K562 (cell line): ENCODE data around the gene TRAF5. TPM values are rescaled to one million over a fixed set of nuclear protein-coding genes. Genes with fewer than 3 reads are reported as not detected.
A peak's percentile ranks its signal among the peaks of the same experiment; 100 is the strongest.

ENCODE experiments used
- ARNT ChIP-seq, 2 experiments: fragments of 450-650 bp; IDR thresholded peaks; 2 replicates each; pipeline ENCODE4 v1.6.1; 2016; ENCODE audit warnings: mild to moderate bottlenecking in 1 of 2
- CHCHD3 ChIP-seq: fragments of 250-450 bp; sonication (Bioruptor Pico); IDR thresholded peaks from 2 replicates; pipeline ENCODE4 v2.1.2; 2022; ENCODE audit warnings: mild to moderate bottlenecking
- CXXC5 ChIP-seq: fragments of 250-450 bp; sonication (Bioruptor Pico); IDR thresholded peaks from 2 replicates; pipeline ENCODE4 v1.8.0; 2022; ENCODE audit warnings: inconsistent platforms, mild to moderate bottlenecking, moderate library complexity
- DACH1 ChIP-seq: fragments of 450-650 bp; IDR thresholded peaks from 2 replicates; pipeline ENCODE4 v1.6.1; 2018; ENCODE audit not compliant: partially characterized antibody
- JUNB ChIP-seq: fragments of 450-650 bp; formaldehyde crosslinking; conservative IDR thresholded peaks from 2 replicates; pipeline ENCODE4 v1.4.0; 2020; ENCODE audit warnings: mild to moderate bottlenecking
- SMC3 ChIP-seq: conservative IDR thresholded peaks from 2 replicates; pipeline ENCODE4 v1.6.1; 2011; ENCODE audit warnings: low read depth, low read length, improper control_type of control experiment; ENCODE audit not compliant: insufficient read depth
- TRIM24 ChIP-seq, 2 experiments: fragments of 450-650 bp; IDR thresholded peaks; 2 replicates each; pipeline ENCODE4 v1.6.1; 2016
- ZKSCAN3 ChIP-seq: fragments of 250-450 bp; sonication (Bioruptor Pico); IDR thresholded peaks from 2 replicates; pipeline ENCODE4 v1.4.0; 2020
- ZNF717 ChIP-seq: fragments of 250-450 bp; sonication (Bioruptor Pico); IDR thresholded peaks from 2 replicates; pipeline ENCODE4 v1.5.0; 2021
- polyA plus RNA-seq, 8 experiments: library from polyadenylated mRNA; depleted of rRNA in 4 of 8; stranded (reverse) in 5 of 8; unstranded in 3 of 8; fragments of >200 nt; fragmentation: Nextera tagmentation in 2 of 8; fragmentation: Illumina TruSeq in 1 of 8; extraction: Ambion mirVana in 2 of 8; extraction: Trizol in 1 of 8; gene quantifications; 2 replicates each; pipeline versions ENCODE4 v1.2.1 to v1.2.3, GENCODE V29; 2011 to 2014; ENCODE audit warnings: inconsistent platforms in 1 of 8, missing spikeins in 1 of 8
- total RNA-seq, 7 experiments: library from RNA; depleted of rRNA in 6 of 7; stranded (reverse); fragments of >200 nt in 6 of 7; fragmentation: Illumina TruSeq in 2 of 7; extraction: Trizol in 2 of 7; gene quantifications; 2 replicates each; pipeline versions ENCODE4 v1.2.1 to v1.2.3, GENCODE V29; 2011 to 2021; ENCODE audit warnings: low replicate concordance in 1 of 7
- TF ChIP-seq, protein P1 (sequence below): fragments of 450-650 bp; formaldehyde crosslinking; IDR thresholded peaks from 2 replicates; pipeline ENCODE4 v1.4.0; 2022; ENCODE audit warnings: mild to moderate bottlenecking, moderate library complexity
- TF ChIP-seq, protein P2 (sequence below): fragments of 450-650 bp; IDR thresholded peaks from 2 replicates; pipeline ENCODE4 v1.6.1; 2016; ENCODE audit warnings: mild to moderate bottlenecking, moderate library complexity
- TF ChIP-seq, protein P3 (sequence below), 2 experiments: IDR thresholded peaks in 1 of 2; conservative IDR thresholded peaks in 1 of 2; 2 replicates each; pipeline ENCODE4 v1.6.1; 2016; ENCODE audit warnings: low read depth in 2 of 2, mild to moderate bottlenecking in 1 of 2, missing compliant biosample characterization in 1 of 2, missing genetic modification characterization in 1 of 2, moderate library complexity in 1 of 2

Gene TRAF5
- total and polyA plus RNA-seq, 9 of the 15 experiments (the other 6 are each of a cell fraction or from before 2014, with no cell fraction given), result 2.0 to 9.3 (median 5.3) TPM

DNA sequence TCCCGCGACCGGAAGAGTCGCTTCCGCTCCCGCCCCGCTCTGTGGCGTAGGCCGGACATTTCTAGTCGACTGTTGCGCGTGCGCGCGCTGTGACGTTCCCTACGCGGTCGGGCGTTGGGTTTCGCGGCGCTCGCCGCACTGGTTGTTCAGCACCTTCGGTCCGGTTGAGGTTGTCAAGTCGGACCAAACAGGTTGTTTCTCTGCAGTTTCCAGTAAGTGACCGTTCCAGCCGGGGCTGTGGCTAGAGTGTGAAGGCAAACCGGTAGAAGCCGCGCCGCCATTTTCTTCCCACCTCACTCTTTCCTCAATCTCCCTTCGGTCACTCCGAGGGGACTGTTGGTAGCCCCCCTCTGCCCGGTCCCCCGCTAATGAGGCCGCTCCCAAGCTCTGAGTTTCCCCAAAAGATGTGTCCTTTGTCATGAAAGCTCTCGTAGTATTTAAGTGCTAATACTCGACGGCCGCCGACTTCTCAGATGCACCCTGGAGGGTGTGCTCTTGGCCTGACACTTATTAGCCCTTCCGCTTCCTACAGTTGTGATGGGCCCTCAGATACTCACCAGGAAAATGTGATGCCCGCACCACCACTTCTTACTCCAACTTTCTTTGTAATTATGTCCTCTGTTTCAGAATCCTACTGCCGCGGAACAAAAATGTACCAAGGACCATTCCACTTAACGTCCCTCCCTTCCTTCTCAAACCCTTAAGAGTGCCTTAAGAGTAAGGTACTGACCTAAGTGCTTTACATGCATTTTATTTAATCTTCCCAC, 56.3 kb downstream of the TRAF5 start (continued):
- TF ChIP-seq, protein P1, sequence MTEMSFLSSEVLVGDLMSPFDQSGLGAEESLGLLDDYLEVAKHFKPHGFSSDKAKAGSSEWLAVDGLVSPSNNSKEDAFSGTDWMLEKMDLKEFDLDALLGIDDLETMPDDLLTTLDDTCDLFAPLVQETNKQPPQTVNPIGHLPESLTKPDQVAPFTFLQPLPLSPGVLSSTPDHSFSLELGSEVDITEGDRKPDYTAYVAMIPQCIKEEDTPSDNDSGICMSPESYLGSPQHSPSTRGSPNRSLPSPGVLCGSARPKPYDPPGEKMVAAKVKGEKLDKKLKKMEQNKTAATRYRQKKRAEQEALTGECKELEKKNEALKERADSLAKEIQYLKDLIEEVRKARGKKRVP (CRISPR knock-in tag), result peak; percentile 44; the same call in 1 of the 2 replicates
- TF ChIP-seq SMC3, result 0 out of 2 replicates have a peak, but pooled peaks have one; percentile 2
- TF ChIP-seq ZKSCAN3 (CRISPR knock-in tag), result no peak
- TF ChIP-seq ZNF717 (CRISPR knock-in tag), result no peak; the same call in 1 of the 2 replicates
- peak in 1 of 2 experiments; percentile 63; a peak in 2 of 4 replicates for TF ChIP-seq TRIM24 (IDR thresholded peaks at IDR 0.05)
- no peak; a peak in 2 of 4 replicates for TF ChIP-seq ARNT (IDR thresholded peaks at IDR 0.05)
- TF ChIP-seq JUNB (CRISPR knock-in tag), result no peak
- TF ChIP-seq, protein P2, sequence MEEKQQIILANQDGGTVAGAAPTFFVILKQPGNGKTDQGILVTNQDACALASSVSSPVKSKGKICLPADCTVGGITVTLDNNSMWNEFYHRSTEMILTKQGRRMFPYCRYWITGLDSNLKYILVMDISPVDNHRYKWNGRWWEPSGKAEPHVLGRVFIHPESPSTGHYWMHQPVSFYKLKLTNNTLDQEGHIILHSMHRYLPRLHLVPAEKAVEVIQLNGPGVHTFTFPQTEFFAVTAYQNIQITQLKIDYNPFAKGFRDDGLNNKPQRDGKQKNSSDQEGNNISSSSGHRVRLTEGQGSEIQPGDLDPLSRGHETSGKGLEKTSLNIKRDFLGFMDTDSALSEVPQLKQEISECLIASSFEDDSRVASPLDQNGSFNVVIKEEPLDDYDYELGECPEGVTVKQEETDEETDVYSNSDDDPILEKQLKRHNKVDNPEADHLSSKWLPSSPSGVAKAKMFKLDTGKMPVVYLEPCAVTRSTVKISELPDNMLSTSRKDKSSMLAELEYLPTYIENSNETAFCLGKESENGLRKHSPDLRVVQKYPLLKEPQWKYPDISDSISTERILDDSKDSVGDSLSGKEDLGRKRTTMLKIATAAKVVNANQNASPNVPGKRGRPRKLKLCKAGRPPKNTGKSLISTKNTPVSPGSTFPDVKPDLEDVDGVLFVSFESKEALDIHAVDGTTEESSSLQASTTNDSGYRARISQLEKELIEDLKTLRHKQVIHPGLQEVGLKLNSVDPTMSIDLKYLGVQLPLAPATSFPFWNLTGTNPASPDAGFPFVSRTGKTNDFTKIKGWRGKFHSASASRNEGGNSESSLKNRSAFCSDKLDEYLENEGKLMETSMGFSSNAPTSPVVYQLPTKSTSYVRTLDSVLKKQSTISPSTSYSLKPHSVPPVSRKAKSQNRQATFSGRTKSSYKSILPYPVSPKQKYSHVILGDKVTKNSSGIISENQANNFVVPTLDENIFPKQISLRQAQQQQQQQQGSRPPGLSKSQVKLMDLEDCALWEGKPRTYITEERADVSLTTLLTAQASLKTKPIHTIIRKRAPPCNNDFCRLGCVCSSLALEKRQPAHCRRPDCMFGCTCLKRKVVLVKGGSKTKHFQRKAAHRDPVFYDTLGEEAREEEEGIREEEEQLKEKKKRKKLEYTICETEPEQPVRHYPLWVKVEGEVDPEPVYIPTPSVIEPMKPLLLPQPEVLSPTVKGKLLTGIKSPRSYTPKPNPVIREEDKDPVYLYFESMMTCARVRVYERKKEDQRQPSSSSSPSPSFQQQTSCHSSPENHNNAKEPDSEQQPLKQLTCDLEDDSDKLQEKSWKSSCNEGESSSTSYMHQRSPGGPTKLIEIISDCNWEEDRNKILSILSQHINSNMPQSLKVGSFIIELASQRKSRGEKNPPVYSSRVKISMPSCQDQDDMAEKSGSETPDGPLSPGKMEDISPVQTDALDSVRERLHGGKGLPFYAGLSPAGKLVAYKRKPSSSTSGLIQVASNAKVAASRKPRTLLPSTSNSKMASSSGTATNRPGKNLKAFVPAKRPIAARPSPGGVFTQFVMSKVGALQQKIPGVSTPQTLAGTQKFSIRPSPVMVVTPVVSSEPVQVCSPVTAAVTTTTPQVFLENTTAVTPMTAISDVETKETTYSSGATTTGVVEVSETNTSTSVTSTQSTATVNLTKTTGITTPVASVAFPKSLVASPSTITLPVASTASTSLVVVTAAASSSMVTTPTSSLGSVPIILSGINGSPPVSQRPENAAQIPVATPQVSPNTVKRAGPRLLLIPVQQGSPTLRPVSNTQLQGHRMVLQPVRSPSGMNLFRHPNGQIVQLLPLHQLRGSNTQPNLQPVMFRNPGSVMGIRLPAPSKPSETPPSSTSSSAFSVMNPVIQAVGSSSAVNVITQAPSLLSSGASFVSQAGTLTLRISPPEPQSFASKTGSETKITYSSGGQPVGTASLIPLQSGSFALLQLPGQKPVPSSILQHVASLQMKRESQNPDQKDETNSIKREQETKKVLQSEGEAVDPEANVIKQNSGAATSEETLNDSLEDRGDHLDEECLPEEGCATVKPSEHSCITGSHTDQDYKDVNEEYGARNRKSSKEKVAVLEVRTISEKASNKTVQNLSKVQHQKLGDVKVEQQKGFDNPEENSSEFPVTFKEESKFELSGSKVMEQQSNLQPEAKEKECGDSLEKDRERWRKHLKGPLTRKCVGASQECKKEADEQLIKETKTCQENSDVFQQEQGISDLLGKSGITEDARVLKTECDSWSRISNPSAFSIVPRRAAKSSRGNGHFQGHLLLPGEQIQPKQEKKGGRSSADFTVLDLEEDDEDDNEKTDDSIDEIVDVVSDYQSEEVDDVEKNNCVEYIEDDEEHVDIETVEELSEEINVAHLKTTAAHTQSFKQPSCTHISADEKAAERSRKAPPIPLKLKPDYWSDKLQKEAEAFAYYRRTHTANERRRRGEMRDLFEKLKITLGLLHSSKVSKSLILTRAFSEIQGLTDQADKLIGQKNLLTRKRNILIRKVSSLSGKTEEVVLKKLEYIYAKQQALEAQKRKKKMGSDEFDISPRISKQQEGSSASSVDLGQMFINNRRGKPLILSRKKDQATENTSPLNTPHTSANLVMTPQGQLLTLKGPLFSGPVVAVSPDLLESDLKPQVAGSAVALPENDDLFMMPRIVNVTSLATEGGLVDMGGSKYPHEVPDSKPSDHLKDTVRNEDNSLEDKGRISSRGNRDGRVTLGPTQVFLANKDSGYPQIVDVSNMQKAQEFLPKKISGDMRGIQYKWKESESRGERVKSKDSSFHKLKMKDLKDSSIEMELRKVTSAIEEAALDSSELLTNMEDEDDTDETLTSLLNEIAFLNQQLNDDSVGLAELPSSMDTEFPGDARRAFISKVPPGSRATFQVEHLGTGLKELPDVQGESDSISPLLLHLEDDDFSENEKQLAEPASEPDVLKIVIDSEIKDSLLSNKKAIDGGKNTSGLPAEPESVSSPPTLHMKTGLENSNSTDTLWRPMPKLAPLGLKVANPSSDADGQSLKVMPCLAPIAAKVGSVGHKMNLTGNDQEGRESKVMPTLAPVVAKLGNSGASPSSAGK, result peak; percentile 87
- TF ChIP-seq CXXC5 (CRISPR knock-in tag), result peak; percentile 99
- TF ChIP-seq, protein P3, sequence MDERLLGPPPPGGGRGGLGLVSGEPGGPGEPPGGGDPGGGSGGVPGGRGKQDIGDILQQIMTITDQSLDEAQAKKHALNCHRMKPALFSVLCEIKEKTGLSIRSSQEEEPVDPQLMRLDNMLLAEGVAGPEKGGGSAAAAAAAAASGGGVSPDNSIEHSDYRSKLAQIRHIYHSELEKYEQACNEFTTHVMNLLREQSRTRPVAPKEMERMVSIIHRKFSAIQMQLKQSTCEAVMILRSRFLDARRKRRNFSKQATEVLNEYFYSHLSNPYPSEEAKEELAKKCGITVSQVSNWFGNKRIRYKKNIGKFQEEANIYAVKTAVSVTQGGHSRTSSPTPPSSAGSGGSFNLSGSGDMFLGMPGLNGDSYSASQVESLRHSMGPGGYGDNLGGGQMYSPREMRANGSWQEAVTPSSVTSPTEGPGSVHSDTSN (CRISPR knock-in tag; IDR thresholded peaks at IDR 0.05; ENCODE audit: low read depth), result no peak
- TF ChIP-seq, protein P3 (tag; conservative IDR thresholded peaks at IDR 0.05; ENCODE audit: low read depth), result no peak
- TF ChIP-seq DACH1, result no peak
- TF ChIP-seq CHCHD3 (CRISPR knock-in tag), result peak; percentile 62; the same call in 1 of the 2 replicates
